Measurements from ENCODE around the gene ZCCHC7.

GRCh38 chr9:37269221-37269620, 148.8 kb downstream of the ZCCHC7 start:
- TF ChIP-seq CTCF (IDR thresholded peaks at IDR 0.05; ENCODE audit: low read depth, low read length, poor library complexity, severe bottlenecking) (no peak), EZH2phosphoT487 (IDR thresholded peaks at IDR 0.05; ENCODE audit: borderline replicate concordance, low read length) (no peak)
